ENCODE results near the gene ENTPD7. TPM values are rescaled to one million over a fixed set of nuclear protein-coding genes. Genes with fewer than 3 reads are reported as not detected.

The ENTPD7 gene
- total and polyA plus RNA-seq, 2 experiments from 2014 or later = 18.6 to 53.3 TPM

DNA sequence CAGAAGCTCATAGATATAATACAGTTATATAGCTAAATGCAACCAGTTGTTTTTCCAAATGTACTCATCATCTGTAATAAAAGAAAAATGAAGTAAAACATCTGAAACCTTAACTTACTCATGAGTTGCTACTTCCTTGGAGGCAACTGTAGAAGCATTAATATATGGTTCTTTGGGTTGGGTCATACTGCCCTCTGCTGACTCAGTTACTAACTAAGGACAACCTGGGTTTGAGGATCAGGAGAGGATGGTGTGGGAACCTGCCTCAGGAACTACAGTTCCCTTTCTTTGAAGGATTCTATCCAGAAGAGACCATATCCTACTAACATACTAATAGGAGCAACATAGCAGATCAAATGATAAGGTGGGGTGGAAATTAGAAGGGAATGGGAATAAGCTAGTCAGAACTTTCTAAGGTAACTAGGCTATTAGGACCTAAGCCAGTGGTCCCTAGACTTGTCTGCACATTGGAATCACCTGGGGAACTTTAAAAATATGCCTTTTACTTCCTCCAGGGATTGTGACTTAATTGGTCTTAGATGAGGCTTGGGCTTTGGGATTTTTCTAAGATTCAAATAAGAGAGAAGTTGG lies 51.9 kb downstream of the ENTPD7 start:
- Histone ChIP-seq H3K9me3 (ENCODE audit: low read depth) (no peaks in the 10 kb centered on the region), H2AFZ (no peak overlapping the region), H3K4me3 (no peak overlapping the region), H3K4me2 (no peak overlapping the region), H3K36me3 (replicated peaks; ENCODE audit: insufficient read depth, low read depth) (no peaks in the 10 kb centered on the region), H3K27me3 (no peaks in the 10 kb centered on the region), H3K27ac (no peak overlapping the region), H4K20me1 (ENCODE audit: insufficient read depth, poor library complexity, severe bottlenecking) (no peaks in the 10 kb centered on the region), H3K9me2 (replicated peaks; ENCODE audit: insufficient read depth) (no peaks in the 10 kb centered on the region), H3K4me1 (ENCODE audit: insufficient read depth) (no peaks in the 10 kb centered on the region), H3K79me2 (no peaks in the 10 kb centered on the region)
- TF ChIP-seq, protein P1, sequence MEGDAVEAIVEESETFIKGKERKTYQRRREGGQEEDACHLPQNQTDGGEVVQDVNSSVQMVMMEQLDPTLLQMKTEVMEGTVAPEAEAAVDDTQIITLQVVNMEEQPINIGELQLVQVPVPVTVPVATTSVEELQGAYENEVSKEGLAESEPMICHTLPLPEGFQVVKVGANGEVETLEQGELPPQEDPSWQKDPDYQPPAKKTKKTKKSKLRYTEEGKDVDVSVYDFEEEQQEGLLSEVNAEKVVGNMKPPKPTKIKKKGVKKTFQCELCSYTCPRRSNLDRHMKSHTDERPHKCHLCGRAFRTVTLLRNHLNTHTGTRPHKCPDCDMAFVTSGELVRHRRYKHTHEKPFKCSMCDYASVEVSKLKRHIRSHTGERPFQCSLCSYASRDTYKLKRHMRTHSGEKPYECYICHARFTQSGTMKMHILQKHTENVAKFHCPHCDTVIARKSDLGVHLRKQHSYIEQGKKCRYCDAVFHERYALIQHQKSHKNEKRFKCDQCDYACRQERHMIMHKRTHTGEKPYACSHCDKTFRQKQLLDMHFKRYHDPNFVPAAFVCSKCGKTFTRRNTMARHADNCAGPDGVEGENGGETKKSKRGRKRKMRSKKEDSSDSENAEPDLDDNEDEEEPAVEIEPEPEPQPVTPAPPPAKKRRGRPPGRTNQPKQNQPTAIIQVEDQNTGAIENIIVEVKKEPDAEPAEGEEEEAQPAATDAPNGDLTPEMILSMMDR (IDR thresholded peaks at IDR 0.05; ENCODE audit: poor library complexity) = peak; percentile 60
- no peak for TF ChIP-seq EZH2phosphoT487 (IDR thresholded peaks at IDR 0.05; ENCODE audit: low read depth, severe bottlenecking, unreplicated experiment)
- peak; percentile 63 for DNase-seq (ENCODE audit: low spot score)

DNA sequence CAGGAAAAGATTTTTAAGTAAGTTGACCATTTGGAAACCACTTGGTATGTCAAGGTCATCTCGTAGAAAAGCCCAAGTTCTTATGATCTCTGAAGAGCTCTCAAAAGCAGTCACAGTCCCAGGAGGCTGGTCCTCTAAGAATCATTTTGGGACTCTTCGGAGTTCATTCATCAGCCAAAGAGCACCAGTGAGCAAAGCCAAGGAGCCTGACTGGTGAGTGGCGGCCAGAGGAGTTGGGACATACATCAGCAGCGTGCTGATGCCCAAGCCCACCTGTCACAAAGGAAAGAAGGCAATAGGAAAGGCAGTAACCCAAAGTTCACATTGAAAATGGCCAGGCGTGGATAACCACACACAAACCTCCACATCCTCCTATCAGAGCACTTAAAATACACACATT lies 55.1 kb downstream of the ENTPD7 start:
- Histone ChIP-seq H3K27me3 (no peaks in the 10 kb centered on the region), H3K9me2 (replicated peaks; ENCODE audit: insufficient read depth) (no peaks in the 10 kb centered on the region), H3K27ac (no peak overlapping the region), H3K79me2 (no peaks in the 10 kb centered on the region), H4K20me1 (ENCODE audit: insufficient read depth, poor library complexity, severe bottlenecking) (no peaks in the 10 kb centered on the region), H2AFZ (no peak overlapping the region), H3K4me2 (no peak overlapping the region), H3K4me1 (ENCODE audit: insufficient read depth) (no peaks in the 10 kb centered on the region), H3K36me3 (replicated peaks; ENCODE audit: insufficient read depth, low read depth) (no peaks in the 10 kb centered on the region), H3K9me3 (ENCODE audit: low read depth) (no peaks in the 10 kb centered on the region), H3K4me3 (no peak overlapping the region)
- no peak for TF ChIP-seq EZH2phosphoT487 (IDR thresholded peaks at IDR 0.05; ENCODE audit: low read depth, severe bottlenecking, unreplicated experiment)
- TF ChIP-seq EZH2 (IDR thresholded peaks at IDR 0.05; ENCODE audit: borderline replicate concordance) = no peak
- no peak for DNase-seq (ENCODE audit: low spot score)
- WGBS (ENCODE audit: low lambda C conversion rate, missing lambda C conversion rate) = 97% methylated on average over 5 of the region's 5 CpGs

DNA sequence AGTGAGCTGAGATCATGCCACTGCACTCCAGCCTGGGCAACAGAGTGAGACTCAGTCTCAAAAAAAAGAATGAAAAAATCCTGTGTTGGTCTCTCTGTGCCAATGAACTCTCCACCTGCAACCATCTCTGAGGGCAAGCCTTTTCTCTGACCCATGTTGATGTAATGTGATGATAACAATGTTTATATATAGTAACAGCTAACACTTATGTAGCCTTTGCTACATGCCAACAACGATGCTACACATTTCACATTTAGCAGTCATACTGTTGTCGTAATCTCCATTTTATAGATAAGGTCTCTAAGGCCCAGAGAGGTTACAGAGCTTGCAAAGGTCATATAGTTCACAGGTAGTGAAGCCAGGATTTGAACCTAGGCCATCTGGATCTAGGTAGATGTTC lies 61.1 kb downstream of the ENTPD7 start:
- H3K27me3 ChIP-seq = no peaks in the 10 kb centered on the region
- H2AFZ ChIP-seq = no peak overlapping the region
- H3K4me1 ChIP-seq (ENCODE audit: insufficient read depth) = no peaks in the 10 kb centered on the region
- H3K27ac ChIP-seq = no peak overlapping the region
- no peak overlapping the region for H3K4me3 ChIP-seq
- no peaks in the 10 kb centered on the region for H3K79me2 ChIP-seq
- TF ChIP-seq, protein P1 (IDR thresholded peaks at IDR 0.05; ENCODE audit: poor library complexity) = no peak
- no peak for TF ChIP-seq EZH2phosphoT487 (IDR thresholded peaks at IDR 0.05; ENCODE audit: low read depth, severe bottlenecking, unreplicated experiment)
- DNase-seq (ENCODE audit: low spot score) = no peak
- no peaks in the 10 kb centered on the region for H3K9me2 ChIP-seq (replicated peaks; ENCODE audit: insufficient read depth)
- H4K20me1 ChIP-seq (ENCODE audit: insufficient read depth, poor library complexity, severe bottlenecking) = no peaks in the 10 kb centered on the region
- no peaks in the 10 kb centered on the region for H3K36me3 ChIP-seq (replicated peaks; ENCODE audit: insufficient read depth, low read depth)
- no peaks in the 10 kb centered on the region for H3K9me3 ChIP-seq (ENCODE audit: low read depth)
- WGBS (ENCODE audit: low lambda C conversion rate, missing lambda C conversion rate) = 86% methylated on average over 2 of the region's 2 CpGs
- no peak overlapping the region for H3K4me2 ChIP-seq

DNA sequence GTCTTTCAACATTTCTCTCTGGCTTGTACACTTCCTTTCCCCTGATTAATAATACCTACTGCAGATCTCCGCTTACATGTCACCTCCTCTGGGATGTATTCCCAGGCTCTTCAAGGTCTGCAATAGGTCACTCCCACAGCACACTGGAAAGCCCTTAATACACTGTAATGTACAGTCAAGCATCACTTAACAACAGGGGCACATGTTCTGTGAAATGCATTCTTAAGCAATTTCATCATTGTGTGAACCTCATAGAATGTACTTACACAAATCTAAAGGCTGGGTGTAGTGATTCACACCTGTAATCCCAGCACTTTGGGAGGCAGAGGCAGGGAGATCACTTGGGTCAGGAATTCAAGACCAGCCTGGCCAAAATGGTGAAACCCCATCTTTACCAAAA lies 70.7 kb downstream of the ENTPD7 start:
- 97% methylated on average over 1 of the region's 1 CpG for WGBS (ENCODE audit: low lambda C conversion rate, missing lambda C conversion rate)
- no peak overlapping the region for H2AFZ ChIP-seq
- no peaks in the 10 kb centered on the region for H3K9me2 ChIP-seq (replicated peaks; ENCODE audit: insufficient read depth)
- H4K20me1 ChIP-seq (ENCODE audit: insufficient read depth, poor library complexity, severe bottlenecking) = no peaks in the 10 kb centered on the region
- no peak overlapping the region for H3K27ac ChIP-seq
- no peaks in the 10 kb centered on the region for H3K27me3 ChIP-seq
- no peak overlapping the region for H3K4me3 ChIP-seq
- no peaks in the 10 kb centered on the region for H3K36me3 ChIP-seq (replicated peaks; ENCODE audit: insufficient read depth, low read depth)
- no peak for TF ChIP-seq EZH2 (IDR thresholded peaks at IDR 0.05; ENCODE audit: borderline replicate concordance)
- TF ChIP-seq EZH2phosphoT487 (IDR thresholded peaks at IDR 0.05; ENCODE audit: low read depth, severe bottlenecking, unreplicated experiment) = no peak
- TF ChIP-seq, protein P1 (IDR thresholded peaks at IDR 0.05; ENCODE audit: poor library complexity) = no peak
- H3K4me2 ChIP-seq = no peak overlapping the region
- DNase-seq (ENCODE audit: low spot score) = peak; percentile 11
- H3K4me1 ChIP-seq (ENCODE audit: insufficient read depth) = peaks cover 9% of the 10 kb centered on the region
- peaks cover 23% of the 10 kb centered on the region for H3K79me2 ChIP-seq
- no peaks in the 10 kb centered on the region for H3K9me3 ChIP-seq (ENCODE audit: low read depth)

Measured in hepatocyte (in vitro differentiated cells).